ENCODE results near the gene DUS3L. TPM values are rescaled to one million over a fixed set of nuclear protein-coding genes. Genes with fewer than 3 reads are reported as not detected.

DUS3L gene
- total RNA-seq, 1 experiment from 2014 or later: 105 TPM

Other genes starting within 250 kb of the DUS3L start
- gene TINCR, start 223.2 kb downstream of the DUS3L start, total RNA-seq (2014; rRNA removed; shearing (Covaris generic)): not detected in 2 replicates
- gene SAFB2, start 168.4 kb downstream of the DUS3L start, total RNA-seq (2014; rRNA removed; shearing (Covaris generic)): 6.0 and 13.7 TPM in 2 replicates
- gene SAFB, start 168.1 kb downstream of the DUS3L start, total RNA-seq (2014; rRNA removed; shearing (Covaris generic)): 43.8 and 65.7 TPM in 2 replicates
- gene MICOS13, start 110.6 kb downstream of the DUS3L start, total RNA-seq (2014; rRNA removed; shearing (Covaris generic)): 36.5 and 74.5 TPM in 2 replicates
- gene HSD11B1L, start 110.1 kb downstream of the DUS3L start, total RNA-seq (2014; rRNA removed; shearing (Covaris generic)): 15.1 and 18.8 TPM in 2 replicates
- 758 and 1,281 TPM in 2 replicates for gene RPL36, start 100.9 kb downstream of the DUS3L start, total RNA-seq (2014; rRNA removed; shearing (Covaris generic))
- 240 and 246 TPM in 2 replicates for gene LONP1, start 71.0 kb downstream of the DUS3L start, total RNA-seq (2014; rRNA removed; shearing (Covaris generic))
- not detected in 2 replicates for gene CATSPERD, start 70.5 kb downstream of the DUS3L start, total RNA-seq (2014; rRNA removed; shearing (Covaris generic))
- gene PRR22, start 6.4 kb downstream of the DUS3L start, total RNA-seq (2014; rRNA removed; shearing (Covaris generic)): 0.43 and 2.6 TPM in 2 replicates
- 8.3 and 14.0 TPM in 2 replicates for gene NRTN, start 13.9 kb upstream of the DUS3L start, total RNA-seq (2014; rRNA removed; shearing (Covaris generic))
- not detected in 2 replicates for gene FUT6, start 48.5 kb upstream of the DUS3L start, total RNA-seq (2014; rRNA removed; shearing (Covaris generic))
- not detected in 2 replicates for gene FUT3, start 60.3 kb upstream of the DUS3L start, total RNA-seq (2014; rRNA removed; shearing (Covaris generic))
- gene FUT5, start 79.4 kb upstream of the DUS3L start, total RNA-seq (2014; rRNA removed; shearing (Covaris generic)): not detected in 2 replicates
- gene NDUFA11, start 112.6 kb upstream of the DUS3L start, total RNA-seq (2014; rRNA removed; shearing (Covaris generic)): 430 and 662 TPM in 2 replicates
- 2.2 and 2.6 TPM in 2 replicates for gene VMAC, start 113.7 kb upstream of the DUS3L start, total RNA-seq (2014; rRNA removed; shearing (Covaris generic))
- gene CAPS, start 123.1 kb upstream of the DUS3L start, total RNA-seq (2014; rRNA removed; shearing (Covaris generic)): 0.31 and 5.8 TPM in 2 replicates
- 55.2 and 71.9 TPM in 2 replicates for gene RANBP3, start 187.0 kb upstream of the DUS3L start, total RNA-seq (2014; rRNA removed; shearing (Covaris generic))

All from G401 (cell line).